SKM-1 treated with dmso at 0.1 percent for 144 hours (cell line): ENCODE results near the gene PRMT9.
A peak's percentile ranks its signal among the peaks of the same experiment; 100 is the strongest.

Source experiments
- DNase-seq: peaks from one replicate; lab custom pipeline; 2025; ENCODE audit not compliant: unreplicated experiment; lab: John Stamatoyannopoulos, UW

PRMT9 gene

GRCh38 chr4:147683717-147684700, at the start of gene PRMT9:
TSS of gene PRMT9 (minus strand) at chr4:147684163. CDS start at chr4:147683987, 176 bp downstream.
- peak; percentile 73 for DNase-seq

GRCh38 chr4:147732518-147733235, 48.7 kb upstream of the PRMT9 start:
- DNase-seq, result no peak

GRCh38 chr4:147731580-147732517, 47.9 kb upstream of the PRMT9 start, which contains the start of gene ARHGAP10:
TSS of gene ARHGAP10 (plus strand) at chr4:147732088. CDS start at chr4:147732302, 214 bp downstream.
- DNase-seq, result peak; percentile 76

- peak; percentile 22 for DNase-seq
Measured at GRCh38 chr4:147730333-147730732, 46.4 kb upstream of the PRMT9 start.

GRCh38 chr4:147727476-147728028, 43.6 kb upstream of the PRMT9 start:
- no peak for DNase-seq

- no peak for DNase-seq
Measured at GRCh38 chr4:147725673-147726072, 41.7 kb upstream of the PRMT9 start.

- DNase-seq, result no peak
Measured at GRCh38 chr4:147724468-147725201, 40.7 kb upstream of the PRMT9 start.

- no peak for DNase-seq
Measured at GRCh38 chr4:147723326-147723725, 39.4 kb upstream of the PRMT9 start.

GRCh38 chr4:147717878-147718277, 33.9 kb upstream of the PRMT9 start:
- peak; percentile 59 for DNase-seq

- no peak for DNase-seq
Measured at GRCh38 chr4:147714575-147715401, 30.8 kb upstream of the PRMT9 start.

GRCh38 chr4:147709999-147710398, 26.0 kb upstream of the PRMT9 start:
- DNase-seq, result no peak

GRCh38 chr4:147707892-147708672, 24.1 kb upstream of the PRMT9 start:
- DNase-seq, result no peak

- no peak for DNase-seq
Measured at GRCh38 chr4:147704846-147705245, 20.9 kb upstream of the PRMT9 start.

- DNase-seq, result no peak
Measured at GRCh38 chr4:147696866-147697265, 12.9 kb upstream of the PRMT9 start.

GRCh38 chr4:147693218-147693617, 9.3 kb upstream of the PRMT9 start:
- DNase-seq, result no peak

GRCh38 chr4:147691820-147692219, 7.9 kb upstream of the PRMT9 start:
- no peak for DNase-seq

GRCh38 chr4:147689067-147689466, 5.1 kb upstream of the PRMT9 start:
- DNase-seq, result no peak

GRCh38 chr4:147683188-147683591, 773 bp downstream of the PRMT9 start:
- DNase-seq, result peak; percentile 22
